Activated CD4-positive, alpha-beta T cell treated with anti-CD3 and anti-CD28 coated beads, Interleukin-2, amount 50 U/mL, for 16 hours (primary cell): ENCODE results near the gene IFNA16.
A peak's percentile ranks its signal among the peaks of the same experiment; 100 is the strongest.
"Not testable (repeated sequence)": the region's sequence is repeated elsewhere in the genome, so short reads cannot be mapped to it uniquely, and the experiment has no call there.

ENCODE experiments used
- DNase-seq: peaks from one replicate; pipeline ENCODE4 v3.0.0-alpha.2; 2020

Gene IFNA16

GRCh38 chr9:21217211-21217610, at the start of gene IFNA16:
TSS of gene IFNA16 (minus strand) at chr9:21217311. CDS start at chr9:21217305, 6 bp downstream.
- DNase-seq: not testable (repeated sequence)

- no peak for DNase-seq
Observed at GRCh38 chr9:21265421-21266189, 48.5 kb upstream of the IFNA16 start.

- no peak for DNase-seq
Observed at GRCh38 chr9:21255538-21256212, 38.6 kb upstream of the IFNA16 start.

GRCh38 chr9:21252721-21253547, 35.8 kb upstream of the IFNA16 start:
- peak; percentile 6 for DNase-seq

GRCh38 chr9:21251638-21252037, 34.5 kb upstream of the IFNA16 start:
- no peak for DNase-seq

GRCh38 chr9:21251190-21251589, 34.1 kb upstream of the IFNA16 start:
- DNase-seq: no peak

- DNase-seq: no peak
Observed at GRCh38 chr9:21244836-21245235, 27.7 kb upstream of the IFNA16 start.

GRCh38 chr9:21239911-21240310, 22.8 kb upstream of the IFNA16 start, which contains the start of gene IFNA14:
TSS of gene IFNA14 (minus strand) at chr9:21240005. CDS start at chr9:21239935, 70 bp downstream.
- DNase-seq: no peak

- DNase-seq: not testable (repeated sequence)
Observed at GRCh38 chr9:21236360-21236714, 19.2 kb upstream of the IFNA16 start.

GRCh38 chr9:21235468-21236359, 18.6 kb upstream of the IFNA16 start:
- DNase-seq: peak; percentile 50

- DNase-seq: no peak
Observed at GRCh38 chr9:21234153-21234687, 17.1 kb upstream of the IFNA16 start.

GRCh38 chr9:21233258-21233657, 16.1 kb upstream of the IFNA16 start:
- no peak for DNase-seq

GRCh38 chr9:21228122-21228521, 11.0 kb upstream of the IFNA16 start, which contains the start of gene IFNA17:
TSS of gene IFNA17 (minus strand) at chr9:21228222. CDS start at chr9:21228173, 49 bp downstream.
- DNase-seq: no peak

GRCh38 chr9:21213411-21214326, 3.4 kb downstream of the IFNA16 start:
- DNase-seq: not testable (repeated sequence)

- DNase-seq: not testable (repeated sequence)
Observed at GRCh38 chr9:21212160-21212559, 5.0 kb downstream of the IFNA16 start.

- DNase-seq: not testable (repeated sequence)
Observed at GRCh38 chr9:21210782-21211181, 6.3 kb downstream of the IFNA16 start.

GRCh38 chr9:21210311-21210710, 6.8 kb downstream of the IFNA16 start:
- no peak for DNase-seq

- not testable (repeated sequence) for DNase-seq
Observed at GRCh38 chr9:21207043-21207442, 10.1 kb downstream of the IFNA16 start, which contains the start of gene IFNA10. TSS of gene IFNA10 (minus strand) at chr9:21207143. CDS start at chr9:21207097, 46 bp downstream.

GRCh38 chr9:21205204-21205603, 11.9 kb downstream of the IFNA16 start:
- peak; percentile 22 for DNase-seq

GRCh38 chr9:21202105-21202504, 15.0 kb downstream of the IFNA16 start, which contains the start of gene IFNA7:
TSS of gene IFNA7 (minus strand) at chr9:21202205. CDS start at chr9:21202165, 40 bp downstream.
- not testable (repeated sequence) for DNase-seq
